Measurements from ENCODE around the gene CADPS2. TPM values are rescaled to one million over a fixed set of nuclear protein-coding genes. Genes with fewer than 3 reads are reported as not detected.
"Not testable (repeated sequence)": the region's sequence is repeated elsewhere in the genome, so short reads cannot be mapped to it uniquely, and the experiment has no call there.

Gene CADPS2
- total RNA-seq, 2 experiments from 2014 or later: not detected

DNA sequence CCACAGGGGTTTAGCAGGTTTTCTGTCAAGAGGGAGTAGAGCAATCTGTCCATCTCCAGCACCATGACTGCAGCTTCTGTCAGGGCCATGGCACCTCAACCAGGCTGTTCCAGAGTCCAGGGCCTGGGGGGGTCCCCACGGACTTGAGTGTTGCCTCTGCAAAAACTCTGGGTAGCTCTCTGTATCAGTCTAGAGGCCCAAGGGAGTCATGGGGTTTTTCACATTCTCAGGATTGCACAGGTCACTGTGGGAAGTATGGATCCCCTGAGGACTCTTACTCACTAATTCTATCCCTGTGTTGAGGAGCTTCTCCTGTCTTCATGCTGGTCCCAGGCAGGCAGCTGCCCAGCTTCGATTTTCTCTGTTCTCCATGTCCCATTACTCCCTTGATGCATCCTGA lies 247.8 kb downstream of the CADPS2 start:
- Histone ChIP-seq H2AFZ (ENCODE audit: low read length) (no peak overlapping the region), H3K79me2 (ENCODE audit: insufficient read depth, low read depth, low read length) (no peaks in the 10 kb centered on the region), H4K20me1 (ENCODE audit: insufficient read depth, low read length) (no peaks in the 10 kb centered on the region), H3K36me3 (ENCODE audit: insufficient read depth, low read length) (no peaks in the 10 kb centered on the region), H3K4me3 (ENCODE audit: low read depth, low read length, poor library complexity, severe bottlenecking) (no peak overlapping the region), H3K9me2 (ENCODE audit: insufficient read depth, low read length) (no peaks in the 10 kb centered on the region), H3K4me2 (ENCODE audit: low read length) (no peak overlapping the region), H3K27ac (ENCODE audit: low read depth, low read length, poor library complexity, severe bottlenecking) (no peak overlapping the region), H3K9me3 (ENCODE audit: low read length) (no peaks in the 10 kb centered on the region), H3K4me1 (ENCODE audit: insufficient read depth, low read length, poor library complexity, severe bottlenecking) (no peaks in the 10 kb centered on the region)
- ChIA-PET CTCF (ENCODE audit: unreplicated experiment) (no interaction called here), POLR2A (interaction anchor here (1.0 kb wide), 1 partner anchor 100 kb away, joined by 3 read pairs; no protein-coding TSS in a partner anchor)
- TF ChIP-seq, protein P1, sequence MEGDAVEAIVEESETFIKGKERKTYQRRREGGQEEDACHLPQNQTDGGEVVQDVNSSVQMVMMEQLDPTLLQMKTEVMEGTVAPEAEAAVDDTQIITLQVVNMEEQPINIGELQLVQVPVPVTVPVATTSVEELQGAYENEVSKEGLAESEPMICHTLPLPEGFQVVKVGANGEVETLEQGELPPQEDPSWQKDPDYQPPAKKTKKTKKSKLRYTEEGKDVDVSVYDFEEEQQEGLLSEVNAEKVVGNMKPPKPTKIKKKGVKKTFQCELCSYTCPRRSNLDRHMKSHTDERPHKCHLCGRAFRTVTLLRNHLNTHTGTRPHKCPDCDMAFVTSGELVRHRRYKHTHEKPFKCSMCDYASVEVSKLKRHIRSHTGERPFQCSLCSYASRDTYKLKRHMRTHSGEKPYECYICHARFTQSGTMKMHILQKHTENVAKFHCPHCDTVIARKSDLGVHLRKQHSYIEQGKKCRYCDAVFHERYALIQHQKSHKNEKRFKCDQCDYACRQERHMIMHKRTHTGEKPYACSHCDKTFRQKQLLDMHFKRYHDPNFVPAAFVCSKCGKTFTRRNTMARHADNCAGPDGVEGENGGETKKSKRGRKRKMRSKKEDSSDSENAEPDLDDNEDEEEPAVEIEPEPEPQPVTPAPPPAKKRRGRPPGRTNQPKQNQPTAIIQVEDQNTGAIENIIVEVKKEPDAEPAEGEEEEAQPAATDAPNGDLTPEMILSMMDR (conservative IDR thresholded peaks at IDR 0.05; ENCODE audit: low read length): no peak
- TF ChIP-seq EZH2phosphoT487 (IDR thresholded peaks at IDR 0.05; ENCODE audit: borderline replicate concordance, low read depth, low read length): no peak
- DNase-seq (ENCODE audit: low spot score): no peak
- no TSS peak for BruUV-seq (replicated peaks)
- intact Hi-C loops (cut with micrococcal nuclease; ENCODE audit: unreplicated experiment): no loop called here

DNA sequence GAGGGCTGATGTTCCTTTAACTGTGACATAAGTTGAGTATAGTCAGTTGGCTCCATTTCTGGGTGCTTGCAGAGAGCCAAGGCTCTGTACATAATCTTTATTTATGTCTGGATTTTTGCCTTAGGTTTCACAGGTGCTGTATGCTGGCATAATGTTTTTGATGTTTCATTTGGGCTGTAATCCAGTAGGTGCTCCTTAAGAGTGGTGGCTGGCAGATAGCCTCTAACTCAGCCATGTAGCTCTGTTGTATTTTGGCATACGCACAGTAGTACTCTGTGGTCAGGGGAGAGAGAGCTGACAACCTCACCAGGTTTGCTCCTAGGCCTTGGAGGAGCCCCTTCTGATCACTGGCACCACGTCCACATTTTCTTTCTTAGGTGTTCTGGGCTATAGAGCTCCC lies 248.5 kb downstream of the CADPS2 start:
- H3K27ac ChIP-seq (ENCODE audit: low read depth, low read length, poor library complexity, severe bottlenecking): no peak overlapping the region
- H3K9me2 ChIP-seq (ENCODE audit: insufficient read depth, low read length): no peaks in the 10 kb centered on the region

DNA sequence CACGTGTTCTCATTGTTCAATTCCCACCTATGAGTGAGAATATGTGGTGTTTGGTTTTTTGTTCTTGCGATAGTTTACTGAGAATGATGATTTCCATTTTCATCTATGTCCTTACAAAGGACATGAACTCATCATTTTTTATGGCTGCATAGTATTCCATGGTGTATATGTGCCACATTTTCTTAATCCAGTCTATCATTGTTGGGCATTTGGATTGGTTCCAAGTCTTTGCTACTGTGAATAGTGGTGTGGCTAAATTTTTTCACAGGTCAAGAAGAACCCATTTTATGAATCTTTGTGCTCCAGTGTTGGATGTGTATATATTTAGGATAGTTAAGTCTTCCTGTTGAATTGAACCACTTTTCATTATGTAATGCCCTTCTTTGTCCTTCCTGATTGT lies 250.8 kb downstream of the CADPS2 start:
- H3K4me1 ChIP-seq (ENCODE audit: insufficient read depth, low read length, poor library complexity, severe bottlenecking); H3K36me3 ChIP-seq (ENCODE audit: insufficient read depth, low read length); H3K9me2 ChIP-seq (ENCODE audit: insufficient read depth, low read length); CTCF ChIA-PET (ENCODE audit: unreplicated experiment); H4K20me1 ChIP-seq (ENCODE audit: insufficient read depth, low read length); H3K4me3 ChIP-seq (ENCODE audit: low read depth, low read length, poor library complexity, severe bottlenecking); H3K79me2 ChIP-seq (ENCODE audit: insufficient read depth, low read depth, low read length); BruUV-seq (replicated peaks); POLR2A ChIA-PET; intact Hi-C loops (cut with micrococcal nuclease; ENCODE audit: unreplicated experiment); DNase-seq (ENCODE audit: low spot score); H3K9me3 ChIP-seq (ENCODE audit: low read length); H3K4me2 ChIP-seq (ENCODE audit: low read length); H2AFZ ChIP-seq (ENCODE audit: low read length); H3K27ac ChIP-seq (ENCODE audit: low read depth, low read length, poor library complexity, severe bottlenecking): not testable (repeated sequence)

More for the DNA sequence above, 248.5 kb downstream of the CADPS2 start:
- Histone ChIP-seq H3K4me1 (ENCODE audit: insufficient read depth, low read length, poor library complexity, severe bottlenecking) (no peaks in the 10 kb centered on the region), H2AFZ (ENCODE audit: low read length) (no peak overlapping the region), H3K4me3 (ENCODE audit: low read depth, low read length, poor library complexity, severe bottlenecking) (no peak overlapping the region), H3K4me2 (ENCODE audit: low read length) (no peak overlapping the region), H3K36me3 (ENCODE audit: insufficient read depth, low read length) (no peaks in the 10 kb centered on the region), H3K9me3 (ENCODE audit: low read length) (no peaks in the 10 kb centered on the region), H3K79me2 (ENCODE audit: insufficient read depth, low read depth, low read length) (no peaks in the 10 kb centered on the region), H4K20me1 (ENCODE audit: insufficient read depth, low read length) (no peaks in the 10 kb centered on the region)
- ChIA-PET POLR2A (interaction anchor here (1.0 kb wide), 1 partner anchor 101 kb away, joined by 3 read pairs; no protein-coding TSS in a partner anchor), CTCF (ENCODE audit: unreplicated experiment) (no interaction called here)
- intact Hi-C loops (cut with micrococcal nuclease; ENCODE audit: unreplicated experiment): no loop called here
- no TSS peak for BruUV-seq (replicated peaks)
- no peak for TF ChIP-seq EZH2phosphoT487 (IDR thresholded peaks at IDR 0.05; ENCODE audit: borderline replicate concordance, low read depth, low read length)
- TF ChIP-seq, protein P1 (conservative IDR thresholded peaks at IDR 0.05; ENCODE audit: low read length): no peak
- DNase-seq (ENCODE audit: low spot score): no peak
